Measurements from ENCODE around the gene CHCHD6.

- TF ChIP-seq POLR2A (IDR thresholded peaks at IDR 0.05; ENCODE audit: low read depth, low read length) (no peak), POLR2AphosphoS5 (IDR thresholded peaks at IDR 0.05; ENCODE audit: low read depth, low read length) (no peak), TAF1 (IDR thresholded peaks at IDR 0.05; ENCODE audit: borderline replicate concordance, low read depth, low read length) (no peak)
These were observed 245.0 kb downstream of the CHCHD6 start for GRCh38 chr3:126948980-126949535.

All from GM12892 (cell line).